Skin epidermis (tissue), 12 donors: Measurements from ENCODE around the gene PARP14.

ENCODE experiments used
- H3K27ac ChIP-seq, 21 experiments: fragments of 200-600 bp; sonication (generic) in 11 of 21; one replicate each; pipeline ENCODE4 v1.5.0; 2020; ENCODE audit warnings: mild to moderate bottlenecking in 3 of 21, inconsistent platforms in 2 of 21, moderate library complexity in 2 of 21
- H3K4me3 ChIP-seq, 7 experiments: fragments of 200-600 bp; sonication (generic) in 2 of 7; one replicate each; pipeline ENCODE4 v1.5.0; 2020; ENCODE audit warnings: inconsistent platforms in 2 of 7, mild to moderate bottlenecking in 2 of 7, moderate library complexity in 1 of 7

The PARP14 gene

GRCh38 chr3:122758877-122759560, 78.4 kb downstream of the PARP14 start:
- Histone ChIP-seq H3K4me3 (no peak overlapping the region), H3K27ac (peak overlapping the region in 6 of 21 experiments; percentile 5 to 69 (median 25))

- no peak overlapping the region for H3K4me3 ChIP-seq
- peak overlapping the region in 4 of 21 experiments; percentile 2 to 69 (median 54) for H3K27ac ChIP-seq
Measured at GRCh38 chr3:122760453-122761271, 80.0 kb downstream of the PARP14 start.

- peak overlapping the region in 1 of 21 experiments; percentile 54 for H3K27ac ChIP-seq
- H3K4me3 ChIP-seq: no peak overlapping the region
Measured at GRCh38 chr3:122766430-122766829, 85.8 kb downstream of the PARP14 start.

GRCh38 chr3:122767540-122768372, 87.1 kb downstream of the PARP14 start:
- Histone ChIP-seq H3K27ac (peak overlapping the region in 11 of 21 experiments; percentile 8 to 59 (median 45)), H3K4me3 (no peak overlapping the region)

- Histone ChIP-seq H3K4me3 (no peak overlapping the region), H3K27ac (peak overlapping the region in 1 of 21 experiments; percentile 55)
Measured at GRCh38 chr3:122770521-122771202, 90.0 kb downstream of the PARP14 start.

- Histone ChIP-seq H3K27ac (no peak overlapping the region), H3K4me3 (no peak overlapping the region)
Measured at GRCh38 chr3:122772827-122773226, 92.2 kb downstream of the PARP14 start.

- Histone ChIP-seq H3K27ac (peak overlapping the region in 5 of 21 experiments; percentile 16 to 55 (median 42)), H3K4me3 (no peak overlapping the region)
Measured at GRCh38 chr3:122773944-122774509, 93.4 kb downstream of the PARP14 start.

GRCh38 chr3:122774564-122774963, 93.9 kb downstream of the PARP14 start:
- no peak overlapping the region for H3K4me3 ChIP-seq
- peak overlapping the region in 3 of 21 experiments; percentile 16 to 55 (median 42) for H3K27ac ChIP-seq

- Histone ChIP-seq H3K27ac (no peak overlapping the region), H3K4me3 (no peak overlapping the region)
Measured at GRCh38 chr3:122776675-122777468, 96.2 kb downstream of the PARP14 start.

- Histone ChIP-seq H3K4me3 (no peak overlapping the region), H3K27ac (no peak overlapping the region)
Measured at GRCh38 chr3:122777563-122777962, 96.9 kb downstream of the PARP14 start.
